ENCODE results near the gene C16orf87. TPM values are rescaled to one million over a fixed set of nuclear protein-coding genes. Genes with fewer than 3 reads are reported as not detected.

The C16orf87 gene
- total RNA-seq, 2 donors from 2014 or later = 14.2 to 18.0 TPM

- DNase-seq (ENCODE audit: low spot score) (peak; percentile 72), ATAC-seq (peak; percentile 41 to 56)
- no peak overlapping the region for H3K27ac Mint-ChIP-seq
- no peaks in the 10 kb centered on the region for H3K27me3 Mint-ChIP-seq
- no peaks in the 10 kb centered on the region for H3K36me3 Mint-ChIP-seq
- no peaks in the 10 kb centered on the region for H3K4me1 Mint-ChIP-seq (ENCODE audit: low read depth in 2 of 2)
- no peak overlapping the region for H3K4me3 Mint-ChIP-seq
- H3K9me3 Mint-ChIP-seq = no peaks in the 10 kb centered on the region
Measured at GRCh38 chr16:46853713-46854443, 22.9 kb upstream of the C16orf87 start.

GRCh38 chr16:46852130-46852529, 21.1 kb upstream of the C16orf87 start:
- Mint-ChIP-seq H3K9me3 (no peaks in the 10 kb centered on the region), H3K36me3 (no peaks in the 10 kb centered on the region), H3K4me1 (ENCODE audit: low read depth in 2 of 2) (no peaks in the 10 kb centered on the region), H3K4me3 (no peak overlapping the region), H3K27ac (no peak overlapping the region), H3K27me3 (no peaks in the 10 kb centered on the region)
- peak in 1 of 2 donors; percentile 41 for ATAC-seq
- DNase-seq (ENCODE audit: low spot score) = no peak

GRCh38 chr16:46850619-46851555, 19.9 kb upstream of the C16orf87 start:
- Mint-ChIP-seq H3K36me3 (no peaks in the 10 kb centered on the region), H3K4me3 (no peak overlapping the region), H3K9me3 (no peaks in the 10 kb centered on the region), H3K4me1 (ENCODE audit: low read depth in 2 of 2) (no peaks in the 10 kb centered on the region), H3K27ac (no peak overlapping the region), H3K27me3 (no peaks in the 10 kb centered on the region)
- DNase-seq (ENCODE audit: low spot score) = no peak
- ATAC-seq = peak in 1 of 2 donors; percentile 20

- Mint-ChIP-seq H3K4me1 (ENCODE audit: low read depth in 2 of 2) (no peaks in the 10 kb centered on the region), H3K9me3 (no peaks in the 10 kb centered on the region), H3K4me3 (no peak overlapping the region), H3K36me3 (no peaks in the 10 kb centered on the region), H3K27ac (no peak overlapping the region), H3K27me3 (no peaks in the 10 kb centered on the region)
- ATAC-seq (no peak), DNase-seq (ENCODE audit: low spot score) (no peak)
Measured at GRCh38 chr16:46848768-46849764, 18.1 kb upstream of the C16orf87 start.

- ATAC-seq (no peak), DNase-seq (ENCODE audit: low spot score) (no peak)
- Mint-ChIP-seq H3K36me3 (no peaks in the 10 kb centered on the region), H3K4me1 (ENCODE audit: low read depth in 2 of 2) (no peaks in the 10 kb centered on the region), H3K9me3 (no peaks in the 10 kb centered on the region), H3K4me3 (no peak overlapping the region), H3K27ac (no peak overlapping the region), H3K27me3 (no peaks in the 10 kb centered on the region)
Measured at GRCh38 chr16:46845952-46846351, 15.0 kb upstream of the C16orf87 start.

- no peaks in the 10 kb centered on the region for H3K4me1 Mint-ChIP-seq (ENCODE audit: low read depth in 2 of 2)
- no peak for ATAC-seq
- H3K27me3 Mint-ChIP-seq = no peaks in the 10 kb centered on the region
- no peak for DNase-seq (ENCODE audit: low spot score)
- no peaks in the 10 kb centered on the region for H3K9me3 Mint-ChIP-seq
- H3K4me3 Mint-ChIP-seq = no peak overlapping the region
- no peaks in the 10 kb centered on the region for H3K36me3 Mint-ChIP-seq
- H3K27ac Mint-ChIP-seq = no peak overlapping the region
Measured at GRCh38 chr16:46844771-46845170, 13.8 kb upstream of the C16orf87 start.

- Mint-ChIP-seq H3K4me3 (no peak overlapping the region), H3K9me3 (no peaks in the 10 kb centered on the region), H3K4me1 (ENCODE audit: low read depth in 2 of 2) (no peaks in the 10 kb centered on the region), H3K27me3 (no peaks in the 10 kb centered on the region), H3K36me3 (no peaks in the 10 kb centered on the region), H3K27ac (no peak overlapping the region)
- no peak for ATAC-seq
- no peak for DNase-seq (ENCODE audit: low spot score)
Measured at GRCh38 chr16:46843898-46844642, 13.1 kb upstream of the C16orf87 start.

GRCh38 chr16:46842192-46842895, 11.4 kb upstream of the C16orf87 start:
- DNase-seq (ENCODE audit: low spot score) = no peak
- Mint-ChIP-seq H3K4me1 (ENCODE audit: low read depth in 2 of 2) (no peaks in the 10 kb centered on the region), H3K36me3 (no peaks in the 10 kb centered on the region), H3K4me3 (no peak overlapping the region), H3K27me3 (no peaks in the 10 kb centered on the region), H3K9me3 (no peaks in the 10 kb centered on the region), H3K27ac (no peak overlapping the region)
- ATAC-seq = no peak

- ATAC-seq (no peak), DNase-seq (ENCODE audit: low spot score) (no peak)
- peaks cover 0 to 2% of the 10 kb centered on the region in 2 donors for H3K27me3 Mint-ChIP-seq
- H3K27ac Mint-ChIP-seq = no peak overlapping the region
- H3K4me1 Mint-ChIP-seq (ENCODE audit: low read depth in 2 of 2) = peaks cover 0 to 3% of the 10 kb centered on the region in 2 donors
- no peaks in the 10 kb centered on the region for H3K36me3 Mint-ChIP-seq
- no peaks in the 10 kb centered on the region for H3K9me3 Mint-ChIP-seq
- no peak overlapping the region for H3K4me3 Mint-ChIP-seq
Measured at GRCh38 chr16:46839986-46840443, 9.0 kb upstream of the C16orf87 start.

- Mint-ChIP-seq H3K27me3 (peaks cover 0 to 2% of the 10 kb centered on the region in 2 donors), H3K36me3 (no peaks in the 10 kb centered on the region), H3K4me1 (ENCODE audit: low read depth in 2 of 2) (peaks cover 0 to 3% of the 10 kb centered on the region in 2 donors), H3K27ac (no peak overlapping the region), H3K4me3 (no peak overlapping the region), H3K9me3 (no peaks in the 10 kb centered on the region)
- ATAC-seq = no peak
- no peak for DNase-seq (ENCODE audit: low spot score)
Measured at GRCh38 chr16:46836534-46837530, 5.9 kb upstream of the C16orf87 start.

- peaks cover 7% of the 10 kb centered on the region for H3K36me3 Mint-ChIP-seq
- ATAC-seq = no peak
- no peaks in the 10 kb centered on the region for H3K9me3 Mint-ChIP-seq
- H3K27me3 Mint-ChIP-seq = peaks cover 0 to 2% of the 10 kb centered on the region in 2 donors
- no peak for DNase-seq (ENCODE audit: low spot score)
- H3K4me3 Mint-ChIP-seq = no peak overlapping the region
- peaks cover 18 to 22% of the 10 kb centered on the region in 2 donors for H3K4me1 Mint-ChIP-seq (ENCODE audit: low read depth in 2 of 2)
- H3K27ac Mint-ChIP-seq = no peak overlapping the region
Measured at GRCh38 chr16:46833460-46833800, 2.5 kb upstream of the C16orf87 start.
